Transverse colon (tissue), 3 donors: ENCODE results near the gene DLL1.

Experiments
- CTCF ChIP-seq, 5 experiments: fragments of 200-600 bp in 3 of 5; fragments of 450-650 bp in 2 of 5; sonication (generic) in 3 of 5; IDR thresholded peaks; 1 replicate in 2 of 5; 2 replicates in 3 of 5; pipeline ENCODE4 v1.5.1; 2016 to 2017; ENCODE audit warnings: antibody characterized with exemption in 5 of 5, inconsistent platforms in 3 of 5, mild to moderate bottlenecking in 2 of 5, moderate library complexity in 1 of 5
- EP300 ChIP-seq: sonication (generic); formaldehyde crosslinking; IDR thresholded peaks from one replicate; pipeline ENCODE4 v1.6.1; 2017; ENCODE audit warnings: antibody characterized with exemption, low read depth
- POLR2A ChIP-seq: fragments of 450-650 bp; IDR thresholded peaks from one replicate; pipeline ENCODE4 v1.6.1; 2016; ENCODE audit warnings: antibody characterized with exemption, mild to moderate bottlenecking, moderate library complexity

GRCh38 chr6:170313716-170314295 is 22.9 kb upstream of the DLL1 start:
- TF ChIP-seq CTCF (IDR thresholded peaks at IDR 0.05) (no peak), POLR2A (no peak), EP300 (no peak)
